DOHH2 (cell line): ENCODE data around the gene FBN1.

Experiments used
- H3F3A ChIP-seq: fragments of 200-600 bp; sonication (generic), shearing (Covaris generic); 2 replicates; pipeline ENCODE4 v1.6.0; 2016; ENCODE audit warnings: antibody characterized with exemption, mild to moderate bottlenecking; ENCODE audit not compliant: control insufficient read depth, insufficient read depth
- H3K27ac ChIP-seq: fragments of 200-600 bp; sonication (generic); 2 replicates; pipeline ENCODE4 v1.5.1; 2014; ENCODE audit warnings: low read depth, mild to moderate bottlenecking, low read length, moderate library complexity
- H3K27me3 ChIP-seq: fragments of 200-600 bp; sonication (generic); 2 replicates; pipeline ENCODE4 v1.6.1; 2014; ENCODE audit warnings: mild to moderate bottlenecking, low read length, mixed read lengths; ENCODE audit not compliant: control insufficient read depth
- H3K36me3 ChIP-seq: fragments of 200-600 bp; sonication (generic); 2 replicates; pipeline ENCODE4 v1.6.1; 2014; ENCODE audit warnings: mild to moderate bottlenecking, low read length, moderate library complexity, mixed read lengths; ENCODE audit not compliant: control insufficient read depth
- H3K4me1 ChIP-seq: fragments of 200-600 bp; sonication (generic); 2 replicates; pipeline ENCODE4 v1.6.1; 2014; ENCODE audit warnings: mild to moderate bottlenecking, low read length, mixed read lengths; ENCODE audit not compliant: control insufficient read depth
- H3K4me2 ChIP-seq: fragments of 200-600 bp; sonication (generic); 2 replicates; pipeline ENCODE4 v1.6.0; 2014; ENCODE audit warnings: mild to moderate bottlenecking, low read length, moderate library complexity
- H3K4me3 ChIP-seq: fragments of 200-600 bp; sonication (generic); 2 replicates; pipeline ENCODE4 v1.5.1; 2014; ENCODE audit warnings: mild to moderate bottlenecking, low read length, mixed read lengths
- H3K79me2 ChIP-seq: fragments of 200-600 bp; sonication (generic); 2 replicates; pipeline ENCODE4 v1.6.1; 2014; ENCODE audit warnings: mild to moderate bottlenecking, low read length, mixed read lengths; ENCODE audit not compliant: control insufficient read depth
- H3K9me2 ChIP-seq: fragments of 200-600 bp; sonication (generic); replicated peaks from 2 replicates; pipeline ENCODE4 v1.6.1; 2014; ENCODE audit warnings: mild to moderate bottlenecking, low read length, mixed read lengths; ENCODE audit not compliant: control insufficient read depth
- H3K9me3 ChIP-seq: fragments of 200-600 bp; sonication (generic); 2 replicates; pipeline ENCODE4 v1.6.1; 2014; ENCODE audit warnings: antibody characterized with exemption, low read length, mixed read lengths; ENCODE audit not compliant: control insufficient read depth, insufficient read depth
- H4K20me1 ChIP-seq: fragments of 200-600 bp; sonication (generic); 2 replicates; pipeline ENCODE4 v1.6.0; 2014; ENCODE audit warnings: low read depth, mild to moderate bottlenecking, antibody characterized with exemption, low read length, moderate library complexity; ENCODE audit not compliant: control insufficient read depth, insufficient read depth
- CTCF ChIP-seq: fragments of 200-600 bp; sonication (generic); IDR thresholded peaks from one replicate; pipeline ENCODE4 v1.5.1; 2014; ENCODE audit warnings: antibody characterized with exemption, mild to moderate bottlenecking, low read depth, low read length; ENCODE audit not compliant: poor library complexity, severe bottlenecking
- EZH2phosphoT487 ChIP-seq: fragments of 200-600 bp; sonication (generic); IDR thresholded peaks from 2 replicates; pipeline ENCODE4 v1.6.1; 2017; ENCODE audit warnings: borderline replicate concordance, mild to moderate bottlenecking, antibody characterized with exemption, low read length, moderate library complexity, mixed read lengths

FBN1 gene

GRCh38 chr15:48475600-48476395 lies 169.7 kb downstream of the FBN1 start:
- no peak overlapping the region for H3K4me2 ChIP-seq
- no peak overlapping the region for H3K4me3 ChIP-seq
- H3K4me1 ChIP-seq, result no peaks in the 10 kb centered on the region
- H3K9me2 ChIP-seq, result no peaks in the 10 kb centered on the region
- no peaks in the 10 kb centered on the region for H4K20me1 ChIP-seq
- H3K27ac ChIP-seq, result no peak overlapping the region
- no peaks in the 10 kb centered on the region for H3K36me3 ChIP-seq
- no peaks in the 10 kb centered on the region; the same call in 1 of the 2 replicates for H3K27me3 ChIP-seq
- no peaks in the 10 kb centered on the region for H3F3A ChIP-seq
- no peaks in the 10 kb centered on the region for H3K9me3 ChIP-seq
- TF ChIP-seq EZH2phosphoT487 (no peak), CTCF (no peak)
- no peaks in the 10 kb centered on the region for H3K79me2 ChIP-seq

DNA sequence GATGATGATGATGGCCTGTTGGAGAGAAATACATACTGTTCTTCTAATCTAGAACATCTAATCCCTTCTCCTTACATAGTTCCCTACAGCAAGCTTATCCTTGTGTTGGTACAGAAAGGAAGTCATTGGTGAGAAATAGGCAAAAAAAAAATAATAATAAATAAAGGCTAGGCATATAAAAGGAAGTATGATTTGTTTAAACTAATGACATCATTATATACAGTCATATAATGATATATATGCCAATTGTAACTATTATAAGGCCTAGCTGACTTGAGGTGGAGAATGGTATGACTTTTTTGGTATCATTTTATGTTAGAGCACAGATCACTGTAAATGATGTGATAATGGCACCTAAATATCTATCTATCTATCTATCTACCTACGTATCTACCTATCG lies 171.8 kb downstream of the FBN1 start:
- Histone ChIP-seq H3K9me2 (no peaks in the 10 kb centered on the region), H3K4me1 (no peaks in the 10 kb centered on the region), H3K27me3 (no peaks in the 10 kb centered on the region), H3F3A (no peaks in the 10 kb centered on the region), H3K79me2 (no peaks in the 10 kb centered on the region), H3K4me3 (no peak overlapping the region), H3K4me2 (no peak overlapping the region), H4K20me1 (no peaks in the 10 kb centered on the region), H3K36me3 (no peaks in the 10 kb centered on the region), H3K27ac (no peak overlapping the region), H3K9me3 (no peaks in the 10 kb centered on the region)
- TF ChIP-seq CTCF (no peak), EZH2phosphoT487 (no peak)

GRCh38 chr15:48472756-48473155 lies 172.8 kb downstream of the FBN1 start:
- no peaks in the 10 kb centered on the region for H3K79me2 ChIP-seq
- no peak overlapping the region for H3K4me2 ChIP-seq
- no peaks in the 10 kb centered on the region for H4K20me1 ChIP-seq
- no peaks in the 10 kb centered on the region for H3K27me3 ChIP-seq
- no peaks in the 10 kb centered on the region for H3K9me2 ChIP-seq
- H3K36me3 ChIP-seq, result no peaks in the 10 kb centered on the region
- H3K9me3 ChIP-seq, result no peaks in the 10 kb centered on the region
- H3K4me1 ChIP-seq, result no peaks in the 10 kb centered on the region
- no peak overlapping the region for H3K27ac ChIP-seq
- H3K4me3 ChIP-seq, result no peak overlapping the region
- TF ChIP-seq EZH2phosphoT487, result no peak
- TF ChIP-seq CTCF, result no peak
- H3F3A ChIP-seq, result no peaks in the 10 kb centered on the region
